NCI-H187 (cell line): Measurements from ENCODE around the gene NHLRC4.
"Not testable (repeated sequence)": the region's sequence is repeated elsewhere in the genome, so short reads cannot be mapped to it uniquely, and the experiment has no call there.

Source experiments
- DNase-seq, 2 experiments: peaks; one replicate each; lab custom pipeline; 2025; lab: John Stamatoyannopoulos, UW

The NHLRC4 gene

DNA sequence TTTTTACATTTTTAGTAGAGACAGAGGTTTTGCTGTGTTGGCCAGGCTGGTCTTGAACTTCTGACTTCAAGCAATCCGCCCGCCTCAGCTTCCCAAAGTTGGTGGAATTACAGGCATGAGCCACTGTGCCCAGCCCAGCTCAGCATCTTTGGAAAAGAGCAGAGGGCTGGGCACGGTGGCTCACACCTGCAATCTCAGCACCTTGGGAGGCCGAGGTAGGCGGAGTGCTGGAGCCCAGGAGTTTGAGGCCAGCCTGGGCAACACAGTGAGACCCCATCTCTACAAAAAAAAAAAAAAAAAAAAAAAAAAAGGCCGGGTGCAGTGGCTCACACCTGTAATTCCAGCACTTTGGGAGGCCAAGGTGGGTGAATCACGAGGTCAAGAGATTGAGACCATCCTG lies 30.9 kb downstream of the NHLRC4 start:
- not testable (repeated sequence) for DNase-seq

DNA sequence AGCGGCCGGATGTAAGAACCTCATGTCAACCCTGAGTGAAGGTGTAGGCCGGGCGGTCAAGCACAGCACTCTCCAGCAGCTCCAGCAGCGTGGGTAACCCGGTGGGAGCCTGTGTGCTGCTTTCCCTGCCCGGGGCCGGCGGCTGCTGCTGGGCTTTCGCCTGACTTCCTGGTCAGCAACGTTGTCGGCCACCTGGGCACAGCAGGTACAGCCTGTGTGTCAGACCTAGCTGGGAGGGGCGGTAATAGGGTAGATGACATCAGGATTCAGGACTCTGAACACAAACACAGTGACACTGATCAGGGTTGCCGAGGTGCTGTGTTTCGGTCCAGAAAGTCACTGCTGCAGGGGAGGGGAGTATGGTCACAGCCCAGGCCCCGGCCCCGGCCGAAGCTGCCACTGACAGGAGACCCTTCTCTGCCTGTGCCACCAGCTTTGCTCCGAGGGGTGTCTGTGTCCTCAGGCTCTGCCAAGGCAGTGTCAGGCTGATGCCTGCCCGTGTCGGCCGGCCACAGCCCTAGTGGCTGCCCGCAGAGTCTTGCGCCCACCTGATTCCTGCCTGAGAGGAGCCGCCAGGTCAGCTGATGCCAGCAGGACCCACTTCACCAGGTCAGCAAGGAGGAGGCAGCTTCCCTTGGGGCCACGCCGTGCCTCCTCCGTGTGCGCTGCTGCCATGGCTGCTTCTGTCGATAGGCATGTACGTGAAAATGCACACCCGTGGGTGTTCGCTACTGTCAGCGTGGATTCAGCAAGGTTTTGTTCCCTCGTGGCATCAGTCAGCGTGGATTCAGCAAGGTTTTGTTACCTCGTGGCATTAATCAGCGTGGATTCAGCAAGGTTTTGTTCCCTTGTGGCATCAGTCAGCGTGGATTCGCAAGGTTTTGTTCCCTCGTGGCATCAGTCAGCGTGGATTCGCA lies 32.3 kb downstream of the NHLRC4 start:
- no peak for DNase-seq

DNA sequence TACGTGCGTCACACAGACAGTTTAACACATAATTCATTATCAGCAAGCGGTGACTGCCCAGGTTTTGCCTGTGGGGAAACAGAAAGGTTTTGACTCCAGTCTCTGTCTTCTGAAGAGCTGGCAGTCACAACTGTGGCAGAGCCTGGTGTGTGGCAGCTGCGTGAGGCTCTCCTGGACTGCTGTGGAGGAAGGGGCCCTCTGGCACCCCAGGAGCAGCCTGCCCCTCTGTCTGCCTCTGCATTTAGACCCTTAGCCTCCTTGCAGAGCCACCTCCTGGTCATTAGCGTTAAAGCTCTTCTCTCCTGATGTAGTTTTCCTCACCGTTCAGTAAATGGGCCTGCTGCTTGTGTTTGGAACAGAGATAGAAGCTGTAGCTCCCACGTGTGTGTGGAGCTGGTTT lies 34.0 kb downstream of the NHLRC4 start:
- no peak for DNase-seq

DNA sequence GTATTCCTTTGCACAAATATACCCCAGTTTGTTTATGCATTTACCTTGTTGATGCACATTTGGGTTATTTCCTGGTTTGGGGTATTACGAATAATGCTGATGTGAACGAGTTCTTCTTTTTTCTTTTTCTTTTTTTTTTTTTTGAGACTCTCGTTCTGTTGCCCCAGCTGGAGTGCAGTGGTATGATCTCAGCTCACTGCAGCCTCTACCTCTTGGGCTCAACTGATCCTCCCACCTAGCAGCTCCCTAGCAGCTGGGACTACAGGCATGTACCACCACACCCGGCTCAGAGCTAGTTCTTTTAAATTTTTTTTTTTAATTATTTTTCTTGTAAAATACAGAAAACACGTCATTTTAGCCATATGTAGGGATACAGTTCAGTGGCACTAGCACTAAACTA lies 37.1 kb downstream of the NHLRC4 start:
- no peak for DNase-seq

DNA sequence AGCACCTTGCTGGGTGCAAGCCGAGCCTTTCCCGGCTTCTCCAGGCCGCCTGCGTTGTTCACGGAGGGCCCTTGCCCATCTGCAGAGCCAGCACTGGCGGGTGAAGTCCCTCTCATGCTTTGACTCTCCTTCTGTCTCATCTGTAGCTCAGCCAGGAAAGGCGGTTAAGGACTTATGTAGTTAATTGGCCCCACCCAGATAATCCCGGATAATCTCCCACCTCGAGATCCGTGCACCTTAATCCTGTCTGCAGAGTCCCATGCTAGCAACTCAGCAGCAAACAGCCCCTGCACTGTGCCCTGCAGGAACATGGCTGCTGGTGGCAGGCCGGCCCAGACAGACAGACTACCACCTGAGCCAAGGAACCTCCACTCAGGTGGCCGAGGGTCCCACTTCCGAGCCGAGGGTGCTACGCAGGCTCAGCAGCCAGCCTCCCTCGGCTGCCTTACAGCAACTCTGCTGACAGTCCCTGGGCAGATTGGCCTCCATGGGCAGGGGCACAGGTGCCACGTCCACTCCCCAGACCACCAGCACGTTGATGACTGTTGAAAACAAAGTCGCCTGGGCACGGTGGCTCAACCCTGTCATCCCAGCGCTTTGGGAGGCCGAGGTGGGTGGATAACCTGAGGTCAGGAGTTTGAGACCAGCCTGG lies 40.0 kb downstream of the NHLRC4 start:
- DNase-seq, result no peak

DNA sequence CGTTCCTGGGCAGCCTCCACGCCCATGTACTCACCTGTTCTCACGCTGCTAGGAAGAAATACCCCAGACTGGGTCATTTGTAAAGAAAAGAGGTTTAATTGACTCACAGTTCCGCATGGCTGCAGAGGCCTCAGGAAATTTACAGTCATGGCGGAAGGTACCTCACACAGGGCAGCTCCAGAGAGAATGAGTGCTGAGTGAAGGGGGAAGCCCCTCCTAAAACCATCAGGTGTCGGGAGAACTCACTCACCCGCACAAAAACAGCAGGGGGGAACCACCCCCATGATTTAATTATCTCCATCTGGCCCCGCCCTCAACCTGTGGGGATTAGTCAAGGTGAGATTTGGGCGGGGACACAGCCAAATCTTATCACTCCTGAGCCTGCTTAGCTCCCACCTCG lies 41.2 kb downstream of the NHLRC4 start:
- no peak for DNase-seq

DNA sequence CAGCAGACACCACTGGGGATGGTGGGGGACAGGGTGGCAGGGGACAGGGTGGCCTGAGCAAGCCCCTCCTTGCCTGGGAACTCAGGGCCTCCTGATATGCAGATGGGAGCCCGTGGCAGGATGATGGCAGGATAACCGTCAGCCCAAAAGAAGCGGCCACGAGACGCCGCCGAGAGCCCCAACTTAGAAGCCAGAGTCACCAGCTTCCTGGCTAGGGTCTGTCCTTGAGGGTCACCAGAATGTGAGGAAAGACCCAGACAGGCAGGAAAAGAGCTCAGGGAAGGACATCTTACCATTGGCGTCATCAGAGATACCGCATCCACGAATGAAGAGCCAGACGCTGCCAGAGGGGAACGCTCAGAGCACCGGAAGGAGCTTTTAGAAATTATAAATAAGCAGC lies 42.5 kb downstream of the NHLRC4 start:
- no peak for DNase-seq

DNA sequence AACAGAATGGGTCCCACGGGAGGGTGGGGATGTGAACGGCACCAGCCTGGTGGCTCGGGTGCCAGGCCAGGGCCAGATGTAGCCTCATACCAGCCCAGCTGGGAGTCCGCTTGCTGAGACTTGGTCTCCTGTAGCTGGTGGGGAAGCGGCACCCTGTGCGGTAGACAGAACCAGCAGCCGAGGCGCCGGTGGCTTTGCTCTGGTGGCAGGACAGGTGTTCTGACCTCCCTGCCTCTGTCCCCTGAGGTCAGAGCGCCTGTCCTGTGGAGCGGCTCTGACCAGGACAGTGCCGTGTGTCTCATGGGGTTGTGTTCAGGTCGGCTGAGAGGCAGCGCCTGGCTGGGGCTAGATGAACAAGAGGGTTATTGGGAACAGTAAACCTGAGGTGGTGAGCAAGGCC lies 43.2 kb downstream of the NHLRC4 start:
- no peak for DNase-seq

DNA sequence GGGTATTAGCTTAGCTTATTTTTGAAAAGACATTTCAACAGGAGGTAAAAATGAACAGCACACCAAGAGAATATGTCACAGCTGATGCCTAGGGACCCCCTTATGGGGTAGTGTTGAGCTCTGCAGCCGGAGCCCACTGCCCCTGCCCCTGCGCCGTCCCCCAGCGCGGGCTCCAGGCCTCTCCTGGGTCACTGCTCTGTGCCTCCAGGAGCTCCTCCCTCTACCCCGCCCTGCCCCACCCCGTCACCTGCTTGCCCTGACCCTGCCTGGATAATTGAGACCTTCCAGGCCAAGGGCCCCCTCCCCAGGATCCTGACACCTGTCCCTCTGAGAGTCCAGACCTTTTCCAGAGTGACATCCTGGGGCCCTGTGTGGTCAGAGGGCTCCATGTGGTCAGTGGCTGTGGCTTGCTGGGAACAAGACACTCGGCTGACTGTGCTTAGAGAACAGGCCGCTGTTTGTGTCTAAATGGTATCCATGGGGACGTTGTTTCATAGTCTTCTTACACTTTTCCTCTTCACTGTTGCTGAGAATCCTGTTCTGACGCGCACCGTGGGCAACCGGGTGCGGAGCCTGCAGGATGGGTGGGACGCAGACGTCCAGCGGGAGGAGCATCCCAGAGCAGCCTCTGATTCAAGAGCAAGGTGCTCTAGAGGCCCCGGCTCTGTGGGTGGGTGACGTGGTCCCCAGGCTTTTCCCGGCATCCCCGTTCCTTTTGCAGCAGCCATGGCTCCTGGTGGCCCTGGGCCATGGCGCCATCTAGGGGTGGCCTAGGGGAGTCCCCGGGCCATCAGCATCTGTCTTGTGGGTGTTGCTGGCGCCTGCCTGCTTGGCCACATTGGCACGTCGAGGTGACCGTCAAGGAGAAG lies 43.9 kb downstream of the NHLRC4 start:
- no peak for DNase-seq

DNA sequence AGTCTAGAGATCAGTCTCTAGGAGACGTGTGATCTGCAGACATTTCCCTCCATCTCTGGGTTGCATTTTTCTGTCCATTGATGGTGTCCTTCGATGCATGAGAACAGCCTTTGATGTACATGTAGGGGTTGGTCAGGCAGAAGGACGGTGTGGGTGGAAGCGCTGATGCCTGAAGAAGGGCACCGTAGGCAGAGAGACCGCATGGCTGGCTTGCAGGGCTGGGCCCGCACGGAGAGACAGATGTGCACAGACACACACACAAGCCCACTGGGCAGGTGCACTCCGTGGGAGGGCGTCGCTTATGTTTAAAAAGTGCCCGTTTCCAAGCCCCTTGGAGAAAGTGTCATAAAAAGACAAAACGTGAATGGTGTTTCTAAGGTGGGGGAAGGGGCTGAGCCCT lies 48.3 kb downstream of the NHLRC4 start:
- no peak for DNase-seq

DNA sequence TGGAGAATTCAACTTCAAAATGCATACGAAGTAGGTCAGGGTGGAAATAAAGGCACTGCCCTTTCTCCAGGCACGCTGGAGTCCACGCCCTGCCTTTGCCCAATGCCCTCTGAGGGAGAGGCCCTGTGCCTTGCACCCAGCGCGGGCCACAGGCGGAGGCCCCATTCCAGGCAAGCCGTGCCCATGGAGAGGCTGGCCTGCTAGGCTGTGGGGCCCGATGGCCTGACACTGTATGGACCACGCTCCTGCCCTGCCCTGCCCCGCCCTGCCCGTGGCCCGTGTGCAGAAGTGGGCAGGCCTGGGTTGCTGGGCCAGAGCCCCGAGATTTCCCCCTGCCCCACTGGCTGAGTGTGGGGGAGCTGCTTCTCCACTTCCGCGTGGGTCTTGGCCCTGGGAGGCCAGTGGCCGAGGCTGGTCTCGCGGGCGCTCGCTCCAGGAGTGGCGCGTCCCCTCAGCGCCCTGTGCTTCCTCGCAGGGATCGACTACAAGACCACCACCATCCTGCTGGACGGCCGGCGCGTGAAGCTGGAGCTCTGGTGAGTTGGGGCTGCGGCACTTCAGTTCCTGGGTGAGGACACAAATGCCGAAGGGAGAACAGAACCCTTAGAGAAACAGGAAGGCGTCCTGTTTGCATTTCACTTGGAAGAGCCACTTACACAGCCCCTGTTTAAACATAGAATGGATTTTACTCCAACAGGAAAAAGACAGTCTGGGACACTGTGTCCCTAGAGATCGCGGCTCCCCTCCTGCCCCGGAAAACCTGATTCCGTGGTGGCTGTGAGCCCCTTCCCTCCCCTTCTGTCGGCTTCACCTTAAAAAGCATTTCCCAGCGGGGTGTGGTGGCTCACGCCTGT lies 50.2 kb downstream of the NHLRC4 start:
- DNase-seq, result no peak

DNA sequence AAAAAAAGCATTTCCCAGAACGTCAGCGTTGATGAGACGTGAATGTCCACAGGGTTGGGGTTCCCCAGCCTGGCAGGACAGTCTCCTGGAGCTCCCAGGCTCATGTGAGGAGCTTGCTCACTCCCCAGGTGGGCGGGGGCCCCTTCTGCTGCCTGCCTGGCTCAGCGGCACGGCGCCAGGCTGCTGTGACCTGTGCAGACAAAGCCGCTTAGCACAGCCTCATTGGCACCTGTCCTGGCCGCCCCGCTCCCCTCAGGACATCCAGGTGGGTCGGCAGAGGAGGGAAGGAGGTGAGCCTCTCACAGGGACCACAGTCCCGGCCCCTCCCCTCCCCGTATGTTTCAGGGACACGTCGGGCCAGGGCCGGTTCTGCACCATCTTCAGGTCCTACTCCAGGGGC lies 51.0 kb downstream of the NHLRC4 start:
- no peak for DNase-seq
